Measurements from ENCODE around the gene ATG9A. TPM values are rescaled to one million over a fixed set of nuclear protein-coding genes. Genes with fewer than 3 reads are reported as not detected.

ATG9A gene
- total RNA-seq, 1 experiment from 2014 or later = 42.9 TPM

DNA sequence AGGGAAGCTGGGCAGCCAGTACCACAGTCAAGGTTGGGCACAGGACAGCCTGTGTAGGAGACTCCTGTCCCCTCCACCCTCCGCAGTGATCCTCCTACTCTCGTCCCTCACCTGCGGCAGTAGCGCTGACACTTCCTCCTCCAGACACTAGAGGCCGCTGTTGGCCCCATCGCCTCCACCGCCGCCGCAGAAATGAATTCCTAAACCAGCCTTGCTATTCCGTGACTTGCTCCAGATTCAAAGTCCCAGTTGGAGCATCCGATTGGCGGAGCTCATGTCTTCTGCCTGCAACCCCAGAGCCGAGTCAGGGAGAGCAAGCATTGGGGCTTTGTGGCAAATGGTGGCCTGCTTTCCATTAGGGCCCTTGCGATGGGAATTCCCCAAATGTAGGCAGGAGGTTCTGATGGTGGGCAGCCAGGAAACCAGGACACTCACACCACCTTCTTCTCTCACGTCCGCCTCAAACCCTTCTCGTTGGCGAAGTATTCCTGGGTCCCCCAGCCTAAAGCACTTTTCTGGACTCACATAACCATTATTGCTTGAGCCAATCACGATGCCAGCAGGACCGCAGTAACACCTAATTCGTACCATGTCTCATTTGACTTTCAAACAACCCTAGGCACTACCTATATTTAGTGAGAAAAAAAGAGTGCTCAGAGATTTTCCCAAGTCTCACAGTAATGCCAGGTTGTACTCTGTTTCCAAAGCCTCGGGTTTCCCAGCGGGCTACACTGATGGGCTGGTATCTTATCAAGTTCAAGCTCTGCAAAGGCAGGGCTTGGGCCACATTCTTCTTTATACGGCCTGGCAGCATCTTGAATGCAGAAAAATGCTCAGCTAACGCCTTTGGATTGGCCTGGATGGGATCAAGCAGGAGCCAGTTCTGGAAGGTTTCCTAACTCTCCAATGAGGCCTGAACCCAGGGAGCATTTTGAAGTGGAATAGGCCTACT lies 48.5 kb upstream of the ATG9A start:
- Mint-ChIP-seq H3K9me3 (no peaks in the 10 kb centered on the region), H3K4me1 (peaks cover 32% of the 10 kb centered on the region), H3K27ac (peak overlapping the region; percentile 96), H3K36me3 (peaks cover 3% of the 10 kb centered on the region; the same call in 1 of the 2 replicates), H3K4me3 (peak overlapping the region; percentile 70), H3K27me3 (ENCODE audit: low read depth) (peaks cover 9% of the 10 kb centered on the region)
- DNase-seq (ENCODE audit: low spot score) = peak; percentile 87
- POLR2A ChIA-PET = interaction anchor here (0.6 to 3.0 kb wide), 11 partner anchors 17 to 379 kb away, joined by 3 to 21 read pairs (median 4); partner anchors contain the start of genes ABCB6, ANKZF1, ATG9A and GLB1L
- CTCF ChIA-PET = interaction anchor here (0.6 to 6.5 kb wide), 37 partner anchors 8 to 298 kb away, joined by 3 to 158 read pairs (median 4); partner anchors contain the start of genes ABCB6, ANKZF1, ATG9A and DNPEP
- TF ChIP-seq, protein P1, sequence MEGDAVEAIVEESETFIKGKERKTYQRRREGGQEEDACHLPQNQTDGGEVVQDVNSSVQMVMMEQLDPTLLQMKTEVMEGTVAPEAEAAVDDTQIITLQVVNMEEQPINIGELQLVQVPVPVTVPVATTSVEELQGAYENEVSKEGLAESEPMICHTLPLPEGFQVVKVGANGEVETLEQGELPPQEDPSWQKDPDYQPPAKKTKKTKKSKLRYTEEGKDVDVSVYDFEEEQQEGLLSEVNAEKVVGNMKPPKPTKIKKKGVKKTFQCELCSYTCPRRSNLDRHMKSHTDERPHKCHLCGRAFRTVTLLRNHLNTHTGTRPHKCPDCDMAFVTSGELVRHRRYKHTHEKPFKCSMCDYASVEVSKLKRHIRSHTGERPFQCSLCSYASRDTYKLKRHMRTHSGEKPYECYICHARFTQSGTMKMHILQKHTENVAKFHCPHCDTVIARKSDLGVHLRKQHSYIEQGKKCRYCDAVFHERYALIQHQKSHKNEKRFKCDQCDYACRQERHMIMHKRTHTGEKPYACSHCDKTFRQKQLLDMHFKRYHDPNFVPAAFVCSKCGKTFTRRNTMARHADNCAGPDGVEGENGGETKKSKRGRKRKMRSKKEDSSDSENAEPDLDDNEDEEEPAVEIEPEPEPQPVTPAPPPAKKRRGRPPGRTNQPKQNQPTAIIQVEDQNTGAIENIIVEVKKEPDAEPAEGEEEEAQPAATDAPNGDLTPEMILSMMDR (IDR thresholded peaks at IDR 0.05) = peak; percentile 99
- TF ChIP-seq ZNF416 (CRISPR knock-in tag; IDR thresholded peaks at IDR 0.05) = no peak
- 0 out of 2 replicates have a peak, but pooled peaks have one; percentile 24 for TF ChIP-seq MAX (CRISPR knock-in tag; IDR thresholded peaks at IDR 0.05)
- peak; percentile 72 for ATAC-seq

- ATAC-seq (peak; percentile 7; the same call in 1 of the 2 replicates), DNase-seq (ENCODE audit: low spot score) (no peak)
- H3K4me3 Mint-ChIP-seq = no peak overlapping the region
- H3K27ac Mint-ChIP-seq = no peak overlapping the region
- H3K9me3 Mint-ChIP-seq = no peaks in the 10 kb centered on the region
- H3K36me3 Mint-ChIP-seq = no peaks in the 10 kb centered on the region
- CTCF ChIA-PET = interaction anchor here (0.8 to 1.7 kb wide), 12 partner anchors 9 to 236 kb away, joined by 3 to 23 read pairs (median 3); partner anchors contain the start of genes PTPRN and TUBA4A
- peaks cover 28% of the 10 kb centered on the region for H3K4me1 Mint-ChIP-seq
- POLR2A ChIA-PET = interaction anchor here (0.6 to 1.4 kb wide), 6 partner anchors 18 to 98 kb away, joined by 3 to 8 read pairs (median 3); partner anchors contain the start of gene TUBA4A
- peaks cover 31% of the 10 kb centered on the region for H3K27me3 Mint-ChIP-seq (ENCODE audit: low read depth)
- TF ChIP-seq SOX15 (CRISPR knock-in tag; IDR thresholded peaks at IDR 0.05) (no peak), ATF6 (CRISPR knock-in tag; IDR thresholded peaks at IDR 0.05) (no peak), GRHL2 (CRISPR knock-in tag; IDR thresholded peaks at IDR 0.05; ENCODE audit: insufficient replicate concordance, severe bottlenecking) (no peak), CREB1 (CRISPR knock-in tag; IDR thresholded peaks at IDR 0.05) (no peak), NR3C1 (CRISPR knock-in tag; conservative IDR thresholded peaks at IDR 0.05; ENCODE audit: low read depth) (no peak), SP1 (CRISPR knock-in tag; conservative IDR thresholded peaks at IDR 0.05) (no peak), TCF7 (CRISPR knock-in tag; IDR thresholded peaks at IDR 0.05; ENCODE audit: low read depth) (no peak), ATF1 (CRISPR knock-in tag; IDR thresholded peaks at IDR 0.05) (no peak), ZNF138 (CRISPR knock-in tag; conservative IDR thresholded peaks at IDR 0.05) (no peak), PRRX2 (CRISPR knock-in tag; IDR thresholded peaks at IDR 0.05) (no peak), ZNF416 (CRISPR knock-in tag; IDR thresholded peaks at IDR 0.05) (no peak), EMX1 (CRISPR knock-in tag; IDR thresholded peaks at IDR 0.05) (no peak), ZNF512 (CRISPR knock-in tag; IDR thresholded peaks at IDR 0.05; ENCODE audit: borderline replicate concordance) (no peak), OVOL2 (CRISPR knock-in tag; IDR thresholded peaks at IDR 0.05; ENCODE audit: borderline replicate concordance) (no peak), ZNF232 (CRISPR knock-in tag; IDR thresholded peaks at IDR 0.05) (no peak)
- TF ChIP-seq, protein P2, sequence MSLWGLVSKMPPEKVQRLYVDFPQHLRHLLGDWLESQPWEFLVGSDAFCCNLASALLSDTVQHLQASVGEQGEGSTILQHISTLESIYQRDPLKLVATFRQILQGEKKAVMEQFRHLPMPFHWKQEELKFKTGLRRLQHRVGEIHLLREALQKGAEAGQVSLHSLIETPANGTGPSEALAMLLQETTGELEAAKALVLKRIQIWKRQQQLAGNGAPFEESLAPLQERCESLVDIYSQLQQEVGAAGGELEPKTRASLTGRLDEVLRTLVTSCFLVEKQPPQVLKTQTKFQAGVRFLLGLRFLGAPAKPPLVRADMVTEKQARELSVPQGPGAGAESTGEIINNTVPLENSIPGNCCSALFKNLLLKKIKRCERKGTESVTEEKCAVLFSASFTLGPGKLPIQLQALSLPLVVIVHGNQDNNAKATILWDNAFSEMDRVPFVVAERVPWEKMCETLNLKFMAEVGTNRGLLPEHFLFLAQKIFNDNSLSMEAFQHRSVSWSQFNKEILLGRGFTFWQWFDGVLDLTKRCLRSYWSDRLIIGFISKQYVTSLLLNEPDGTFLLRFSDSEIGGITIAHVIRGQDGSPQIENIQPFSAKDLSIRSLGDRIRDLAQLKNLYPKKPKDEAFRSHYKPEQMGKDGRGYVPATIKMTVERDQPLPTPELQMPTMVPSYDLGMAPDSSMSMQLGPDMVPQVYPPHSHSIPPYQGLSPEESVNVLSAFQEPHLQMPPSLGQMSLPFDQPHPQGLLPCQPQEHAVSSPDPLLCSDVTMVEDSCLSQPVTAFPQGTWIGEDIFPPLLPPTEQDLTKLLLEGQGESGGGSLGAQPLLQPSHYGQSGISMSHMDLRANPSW (CRISPR knock-in tag; conservative IDR thresholded peaks at IDR 0.05; ENCODE audit: low read depth) = no peak
- TF ChIP-seq, protein P3, sequence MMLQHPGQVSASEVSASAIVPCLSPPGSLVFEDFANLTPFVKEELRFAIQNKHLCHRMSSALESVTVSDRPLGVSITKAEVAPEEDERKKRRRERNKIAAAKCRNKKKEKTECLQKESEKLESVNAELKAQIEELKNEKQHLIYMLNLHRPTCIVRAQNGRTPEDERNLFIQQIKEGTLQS (CRISPR knock-in tag; conservative IDR thresholded peaks at IDR 0.05) = no peak
- TF ChIP-seq, protein P4, sequence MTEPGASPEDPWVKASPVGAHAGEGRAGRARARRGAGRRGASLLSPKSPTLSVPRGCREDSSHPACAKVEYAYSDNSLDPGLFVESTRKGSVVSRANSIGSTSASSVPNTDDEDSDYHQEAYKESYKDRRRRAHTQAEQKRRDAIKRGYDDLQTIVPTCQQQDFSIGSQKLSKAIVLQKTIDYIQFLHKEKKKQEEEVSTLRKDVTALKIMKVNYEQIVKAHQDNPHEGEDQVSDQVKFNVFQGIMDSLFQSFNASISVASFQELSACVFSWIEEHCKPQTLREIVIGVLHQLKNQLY (CRISPR knock-in tag; IDR thresholded peaks at IDR 0.05) = no peak
- TF ChIP-seq, protein P5, sequence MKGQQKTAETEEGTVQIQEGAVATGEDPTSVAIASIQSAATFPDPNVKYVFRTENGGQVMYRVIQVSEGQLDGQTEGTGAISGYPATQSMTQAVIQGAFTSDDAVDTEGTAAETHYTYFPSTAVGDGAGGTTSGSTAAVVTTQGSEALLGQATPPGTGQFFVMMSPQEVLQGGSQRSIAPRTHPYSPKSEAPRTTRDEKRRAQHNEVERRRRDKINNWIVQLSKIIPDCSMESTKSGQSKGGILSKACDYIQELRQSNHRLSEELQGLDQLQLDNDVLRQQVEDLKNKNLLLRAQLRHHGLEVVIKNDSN (CRISPR knock-in tag; IDR thresholded peaks at IDR 0.05) = no peak
Measured at GRCh38 chr2:219274361-219274921, 45.0 kb upstream of the ATG9A start.
